ENCODE measurements around the gene KRT2.

- TF ChIP-seq SNAI2 (CRISPR knock-in tag; IDR thresholded peaks at IDR 0.05), result no peak
- no peak for TF ChIP-seq OSR1 (CRISPR knock-in tag; IDR thresholded peaks at IDR 0.05)
- TF ChIP-seq BACH2 (CRISPR knock-in tag; IDR thresholded peaks at IDR 0.05; ENCODE audit: borderline replicate concordance), result no peak
- TF ChIP-seq PATZ1 (CRISPR knock-in tag; IDR thresholded peaks at IDR 0.05; ENCODE audit: borderline replicate concordance), result no peak
- no peak for TF ChIP-seq ZNF8 (CRISPR knock-in tag; IDR thresholded peaks at IDR 0.05)
- TF ChIP-seq CREB5 (CRISPR knock-in tag; IDR thresholded peaks at IDR 0.05; ENCODE audit: low read depth), result no peak
- no peak for TF ChIP-seq TCF4 (CRISPR knock-in tag; IDR thresholded peaks at IDR 0.05; ENCODE audit: borderline replicate concordance)
- TF ChIP-seq GLIS3 (CRISPR knock-in tag; IDR thresholded peaks at IDR 0.05), result no peak
- no peak for TF ChIP-seq ISL1 (CRISPR knock-in tag; IDR thresholded peaks at IDR 0.05)
- no peak for TF ChIP-seq TSHZ2 (CRISPR knock-in tag; IDR thresholded peaks at IDR 0.05)
Observed at GRCh38 chr12:52607314-52607713, 44.7 kb downstream of the KRT2 start.
